ENCODE data around the gene DLG1. TPM values are rescaled to one million over a fixed set of nuclear protein-coding genes. Genes with fewer than 3 reads are reported as not detected.

The DLG1 gene
- total and polyA plus RNA-seq, 9 of the 15 experiments (the other 6 are each of a cell fraction or from before 2014, with no cell fraction given): 9.4 to 63.5 (median 43.6) TPM

DNA sequence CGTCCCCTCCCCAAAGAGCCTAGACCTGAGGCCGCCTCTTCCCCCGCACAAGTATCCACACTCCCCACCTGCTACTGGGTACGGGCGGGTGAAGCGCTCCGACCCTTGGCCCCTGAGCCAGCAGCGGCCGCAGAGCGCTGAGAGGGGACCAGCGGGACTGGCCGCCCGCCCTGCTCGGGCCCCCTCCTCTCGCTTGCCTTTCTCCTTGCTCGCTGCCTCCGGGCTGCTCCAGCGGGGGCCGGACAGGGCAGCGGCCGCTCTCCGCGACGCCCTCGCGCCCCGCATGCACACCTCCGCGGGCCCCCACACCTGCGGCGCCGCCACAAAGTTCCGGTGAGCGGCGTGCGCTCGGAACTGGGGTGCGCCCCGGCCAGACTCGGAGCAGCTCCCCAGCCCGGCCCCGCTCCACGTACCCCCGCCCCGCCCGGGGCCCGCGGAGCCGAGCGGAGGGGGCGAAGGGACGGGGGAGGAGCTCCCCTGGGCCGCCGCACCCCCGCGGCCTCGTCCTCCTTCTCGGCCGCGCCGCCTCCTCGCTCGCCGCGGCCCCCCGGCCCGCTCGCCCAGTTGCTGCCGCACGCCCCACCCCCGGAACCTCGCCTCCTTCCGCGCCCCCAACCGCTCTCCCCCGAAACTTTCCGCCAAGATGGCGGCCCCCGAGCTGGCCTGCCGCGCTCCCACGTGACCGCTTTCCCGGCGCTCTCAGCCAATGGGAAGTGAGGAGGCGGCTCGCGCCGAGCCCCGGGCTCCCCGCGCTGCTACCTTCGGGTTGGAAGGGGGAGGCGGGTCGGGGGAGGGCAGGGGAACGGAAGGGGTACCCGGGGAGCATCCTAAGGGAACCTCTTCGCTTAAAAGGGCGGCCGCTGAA is 704 bp downstream of the DLG1 start (continued):
- TF ChIP-seq ZNF609 (CRISPR knock-in tag; IDR thresholded peaks at IDR 0.05; ENCODE audit: borderline replicate concordance) (0 out of 2 replicates have a peak, but pooled peaks have one; percentile 27), SIN3A (IDR thresholded peaks at IDR 0.05; ENCODE audit: borderline replicate concordance in 2 of 2, control insufficient read depth in 1 of 2, low read depth in 2 of 2, low read length in 2 of 2) (peak in 1 of 2 experiments; percentile 55; a peak in 1 of 4 replicates), HCFC1 (IDR thresholded peaks at IDR 0.05; ENCODE audit: low read depth, low read length) (no peak), HOXB6 (CRISPR knock-in tag; IDR thresholded peaks at IDR 0.05; ENCODE audit: borderline replicate concordance) (no peak), SMAD3 (CRISPR knock-in tag; conservative IDR thresholded peaks at IDR 0.05) (no peak), MAFF (IDR thresholded peaks at IDR 0.05; ENCODE audit: low read length) (no peak), POLR2A (conservative IDR thresholded peaks at IDR 0.05) (no peak), RAD21 (CRISPR knock-in tag; conservative IDR thresholded peaks at IDR 0.05 in 1 of 2, IDR thresholded peaks at IDR 0.05 in 1 of 2) (no peak), ZNF586 (CRISPR knock-in tag; conservative IDR thresholded peaks at IDR 0.05) (no peak), HNRNPL (IDR thresholded peaks at IDR 0.05; ENCODE audit: low read depth, low read length) (no peak), ELK3 (CRISPR knock-in tag; IDR thresholded peaks at IDR 0.05) (no peak), ELF2 (CRISPR knock-in tag; IDR thresholded peaks at IDR 0.05) (no peak), STAT5A (IDR thresholded peaks at IDR 0.05; ENCODE audit: borderline replicate concordance, low read length) (no peak), NCOA6 (IDR thresholded peaks at IDR 0.05) (no peak), CBFA2T3 (IDR thresholded peaks at IDR 0.05) (0 out of 2 replicates have a peak, but pooled peaks have one; percentile 2), BRCA1 (IDR thresholded peaks at IDR 0.05) (no peak), BRCA1 (CRISPR knock-in tag; IDR thresholded peaks at IDR 0.05) (no peak), CHD1 (IDR thresholded peaks at IDR 0.05; ENCODE audit: low read length) (peak; percentile 88), STAG1 (CRISPR knock-in tag; IDR thresholded peaks at IDR 0.05; ENCODE audit: borderline replicate concordance) (0 out of 2 replicates have a peak, but pooled peaks have one; percentile 15)
- TF ChIP-seq, protein P1, sequence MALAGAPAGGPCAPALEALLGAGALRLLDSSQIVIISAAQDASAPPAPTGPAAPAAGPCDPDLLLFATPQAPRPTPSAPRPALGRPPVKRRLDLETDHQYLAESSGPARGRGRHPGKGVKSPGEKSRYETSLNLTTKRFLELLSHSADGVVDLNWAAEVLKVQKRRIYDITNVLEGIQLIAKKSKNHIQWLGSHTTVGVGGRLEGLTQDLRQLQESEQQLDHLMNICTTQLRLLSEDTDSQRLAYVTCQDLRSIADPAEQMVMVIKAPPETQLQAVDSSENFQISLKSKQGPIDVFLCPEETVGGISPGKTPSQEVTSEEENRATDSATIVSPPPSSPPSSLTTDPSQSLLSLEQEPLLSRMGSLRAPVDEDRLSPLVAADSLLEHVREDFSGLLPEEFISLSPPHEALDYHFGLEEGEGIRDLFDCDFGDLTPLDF (CRISPR knock-in tag; IDR thresholded peaks at IDR 0.05): no peak
- TF ChIP-seq, protein P2, sequence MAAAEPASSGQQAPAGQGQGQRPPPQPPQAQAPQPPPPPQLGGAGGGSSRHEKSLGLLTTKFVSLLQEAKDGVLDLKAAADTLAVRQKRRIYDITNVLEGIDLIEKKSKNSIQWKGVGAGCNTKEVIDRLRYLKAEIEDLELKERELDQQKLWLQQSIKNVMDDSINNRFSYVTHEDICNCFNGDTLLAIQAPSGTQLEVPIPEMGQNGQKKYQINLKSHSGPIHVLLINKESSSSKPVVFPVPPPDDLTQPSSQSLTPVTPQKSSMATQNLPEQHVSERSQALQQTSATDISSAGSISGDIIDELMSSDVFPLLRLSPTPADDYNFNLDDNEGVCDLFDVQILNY (CRISPR knock-in tag; IDR thresholded peaks at IDR 0.05): peak; percentile 51; the same call in 1 of the 2 replicates
